Parathyroid adenoma (tissue), 2 donors: ENCODE data around the gene FALEC.
A peak's percentile ranks its signal among the peaks of the same experiment; 100 is the strongest.

Experiments
- H2AFZ ChIP-seq: fragments of 300-600 bp; sonication (generic); one replicate; pipeline ENCODE4 v1.7.0; 2017; ENCODE audit warnings: antibody characterized with exemption, mild to moderate bottlenecking
- H3K27ac ChIP-seq: fragments of 300-600 bp; sonication (generic); one replicate; pipeline ENCODE4 v1.7.0; 2017
- H3K27me3 ChIP-seq: fragments of 300-600 bp; sonication (generic); one replicate; pipeline ENCODE4 v1.7.0; 2017; ENCODE audit warnings: low read length; ENCODE audit not compliant: control insufficient read depth, insufficient read depth
- H3K36me3 ChIP-seq: fragments of 300-600 bp; sonication (generic); one replicate; pipeline ENCODE4 v1.7.0; 2017; ENCODE audit warnings: low read length; ENCODE audit not compliant: control insufficient read depth, insufficient read depth
- H3K4me1 ChIP-seq: fragments of 300-600 bp; sonication (generic); one replicate; pipeline ENCODE4 v1.7.0; 2017; ENCODE audit warnings: control low read depth
- H3K4me2 ChIP-seq: fragments of 300-600 bp; sonication (generic); one replicate; pipeline ENCODE4 v1.7.0; 2017; ENCODE audit warnings: low read length
- H3K4me3 ChIP-seq: fragments of 300-600 bp; sonication (generic); one replicate; pipeline ENCODE4 v1.7.0; 2017; ENCODE audit warnings: low read depth, low read length
- H3K79me2 ChIP-seq: fragments of 300-600 bp; sonication (generic); one replicate; pipeline ENCODE4 v1.7.0; 2017; ENCODE audit warnings: control low read depth
- H3K9ac ChIP-seq: fragments of 300-600 bp; sonication (generic); one replicate; pipeline ENCODE4 v1.7.0; 2017; ENCODE audit warnings: mild to moderate bottlenecking
- H3K9me3 ChIP-seq: fragments of 300-600 bp; sonication (generic); one replicate; pipeline ENCODE4 v1.7.0; 2017; ENCODE audit warnings: low read length; ENCODE audit not compliant: control insufficient read depth
- CTCF ChIP-seq: fragments of 300-600 bp; sonication (generic); IDR thresholded peaks from one replicate; pipeline ENCODE4 v1.7.0; 2017; ENCODE audit warnings: antibody characterized with exemption, mild to moderate bottlenecking
- donor health status: primary hyperparathyroidism.

FALEC gene

GRCh38 chr1:150507912-150508864 lies 7.4 kb upstream of the FALEC start, which contains the start of gene ECM1:
Gene ECM1 (plus strand): TSS chr1:150508109. CDS start chr1:150508210, 101 bp downstream.
- Histone ChIP-seq H3K4me3 (no peak within 1 kb of the TSS), H3K9ac (no peak within 1 kb of the TSS), H3K27ac (peak within 1 kb of the TSS; percentile 19)

GRCh38 chr1:150508982-150509381 lies 6.6 kb upstream of the FALEC start:
- Histone ChIP-seq H3K9ac (no peak overlapping the region), H3K79me2 (no peaks in the 10 kb centered on the region), H3K27me3 (no peaks in the 10 kb centered on the region), H3K9me3 (no peaks in the 10 kb centered on the region), H3K4me3 (no peak overlapping the region), H3K4me1 (no peaks in the 10 kb centered on the region), H3K36me3 (no peaks in the 10 kb centered on the region), H2AFZ (no peak overlapping the region), H3K27ac (no peak overlapping the region), H3K4me2 (no peak overlapping the region)
- TF ChIP-seq CTCF = no peak

More at GRCh38 chr1:150507912-150508864, 7.4 kb upstream of the FALEC start, which contains the start of gene ECM1:
- no peak within 1 kb of the TSS for H3K4me2 ChIP-seq
- H2AFZ ChIP-seq = no peak within 1 kb of the TSS
- H3K4me1 ChIP-seq = no peaks in the 10 kb centered on the region
- no peaks in the 10 kb centered on the region for H3K79me2 ChIP-seq
- no peak for TF ChIP-seq CTCF
- H3K27me3 ChIP-seq = no peaks in the 10 kb centered on the region
- no peaks in the 10 kb centered on the region for H3K36me3 ChIP-seq
- no peaks in the 10 kb centered on the region for H3K9me3 ChIP-seq

DNA sequence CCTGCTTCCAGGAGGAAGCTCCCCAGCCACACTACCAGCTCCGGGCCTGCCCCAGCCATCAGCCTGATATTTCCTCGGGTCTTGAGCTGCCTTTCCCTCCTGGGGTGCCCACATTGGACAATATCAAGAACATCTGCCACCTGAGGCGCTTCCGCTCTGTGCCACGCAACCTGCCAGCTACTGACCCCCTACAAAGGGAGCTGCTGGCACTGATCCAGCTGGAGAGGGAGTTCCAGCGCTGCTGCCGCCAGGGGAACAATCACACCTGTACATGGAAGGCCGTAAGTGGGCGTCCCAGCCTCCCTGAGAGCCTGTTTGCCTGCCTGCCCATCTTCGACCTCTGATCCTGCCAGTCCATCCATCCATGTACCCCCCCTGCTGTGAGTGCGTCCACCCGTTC lies 4.0 kb upstream of the FALEC start:
- H3K36me3 ChIP-seq = no peaks in the 10 kb centered on the region
- H3K27me3 ChIP-seq = no peaks in the 10 kb centered on the region
- H3K4me2 ChIP-seq = no peak overlapping the region
- no peak overlapping the region for H3K27ac ChIP-seq
- H3K9ac ChIP-seq = no peak overlapping the region
- H3K9me3 ChIP-seq = no peaks in the 10 kb centered on the region
- H3K79me2 ChIP-seq = no peaks in the 10 kb centered on the region
- H3K4me3 ChIP-seq = no peak overlapping the region
- H2AFZ ChIP-seq = no peak overlapping the region
- no peaks in the 10 kb centered on the region for H3K4me1 ChIP-seq
- no peak for TF ChIP-seq CTCF

DNA sequence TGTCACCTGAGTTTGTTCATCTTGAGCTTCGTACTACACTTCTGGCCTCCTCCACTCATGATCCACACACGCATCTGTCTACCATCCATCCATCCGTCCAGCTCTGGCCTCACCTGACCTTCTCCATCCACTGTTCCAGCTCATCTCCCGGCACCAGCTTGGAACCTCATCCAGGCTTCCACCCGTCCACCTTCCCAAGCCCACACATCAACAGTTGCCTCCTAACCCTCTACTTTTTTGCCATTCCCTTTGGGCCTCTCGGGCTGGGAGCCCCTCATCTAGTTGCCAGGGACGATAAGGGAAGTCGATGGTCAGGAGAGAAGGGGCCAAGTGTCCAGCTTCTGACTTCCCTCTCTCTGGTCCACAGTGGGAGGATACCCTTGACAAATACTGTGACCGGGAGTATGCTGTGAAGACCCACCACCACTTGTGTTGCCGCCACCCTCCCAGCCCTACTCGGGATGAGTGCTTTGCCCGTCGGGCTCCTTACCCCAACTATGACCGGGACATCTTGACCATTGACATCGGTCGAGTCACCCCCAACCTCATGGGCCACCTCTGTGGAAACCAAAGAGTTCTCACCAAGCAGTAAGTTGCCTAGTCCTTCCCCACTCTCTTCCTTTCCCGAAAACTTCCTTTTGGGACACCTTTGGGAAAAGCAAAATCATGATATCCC lies 3.4 kb upstream of the FALEC start:
- no peak overlapping the region for H2AFZ ChIP-seq
- no peak overlapping the region for H3K4me2 ChIP-seq
- no peak overlapping the region for H3K9ac ChIP-seq
- H3K27ac ChIP-seq = no peak overlapping the region
- H3K36me3 ChIP-seq = no peaks in the 10 kb centered on the region
- TF ChIP-seq CTCF = no peak
- no peaks in the 10 kb centered on the region for H3K9me3 ChIP-seq
- no peaks in the 10 kb centered on the region for H3K27me3 ChIP-seq
- no peak overlapping the region for H3K4me3 ChIP-seq
- no peaks in the 10 kb centered on the region for H3K79me2 ChIP-seq
- H3K4me1 ChIP-seq = no peaks in the 10 kb centered on the region
